Activated naive CD4-positive, alpha-beta T cell treated with Interleukin-2 at 50 U/mL for 16 hours (primary cell): ENCODE data around the gene PBOV1.

ENCODE experiments used
- DNase-seq: peaks from one replicate; pipeline ENCODE4 v3.0.0-alpha.2; 2020

PBOV1 gene

GRCh38 chr6:138203315-138203714, 15.0 kb downstream of the PBOV1 start:
- no peak for DNase-seq

GRCh38 chr6:138201836-138202235, 16.5 kb downstream of the PBOV1 start:
- no peak for DNase-seq

- DNase-seq: no peak
These were observed 19.7 kb downstream of the PBOV1 start for GRCh38 chr6:138198430-138199091.

- no peak for DNase-seq
These were observed 20.7 kb downstream of the PBOV1 start for GRCh38 chr6:138197570-138197969.

- no peak for DNase-seq
These were observed 22.1 kb downstream of the PBOV1 start for GRCh38 chr6:138196122-138196738.

GRCh38 chr6:138194287-138194686, 24.0 kb downstream of the PBOV1 start:
- DNase-seq: no peak

GRCh38 chr6:138188278-138188941, 29.9 kb downstream of the PBOV1 start:
- DNase-seq: no peak

- no peak for DNase-seq
These were observed 31.1 kb downstream of the PBOV1 start for GRCh38 chr6:138187156-138187555.

GRCh38 chr6:138184230-138184629, 34.1 kb downstream of the PBOV1 start:
- no peak for DNase-seq

- DNase-seq: no peak
These were observed 34.5 kb downstream of the PBOV1 start for GRCh38 chr6:138183790-138184134.

GRCh38 chr6:138182939-138183789, 35.1 kb downstream of the PBOV1 start:
- no peak for DNase-seq

- DNase-seq: no peak
These were observed 41.5 kb downstream of the PBOV1 start for GRCh38 chr6:138176652-138177232.

- DNase-seq: no peak
These were observed 42.7 kb downstream of the PBOV1 start for GRCh38 chr6:138175596-138175995.
